T-cell (primary cell): Measurements from ENCODE around the gene NFKBIE. TPM values are rescaled to one million over a fixed set of nuclear protein-coding genes. Genes with fewer than 3 reads are reported as not detected.

ENCODE experiments used
- ATAC-seq, 4 experiments: fragments of 200-7000 bp in 3 of 4; fragments of 150-1000 bp in 1 of 4; cut with Tn5 transposase; replicated peaks in 1 of 4; 1 replicate in 3 of 4; 2 replicates in 1 of 4; pipeline ENCODE4 v1.10.0; 2021; ENCODE audit warnings: moderate library complexity in 3 of 4, mild to moderate bottlenecking in 2 of 4, moderate number of reproducible peaks in 1 of 4
- CTCF ChIA-PET, 2 donors: fragments of 300-600 bp; sonication (Branson Sonifier 250); formaldehyde crosslinking; loops; one replicate each; lab custom pipeline; 2022; ENCODE audit warnings: antibody characterized with exemption in 2 of 2; lab: Charles Lee
- POLR2A ChIA-PET, 2 donors: fragments of 300-600 bp; sonication (Branson Sonifier 250); formaldehyde crosslinking; loops; one replicate each; lab custom pipeline; 2022; ENCODE audit warnings: antibody characterized with exemption in 2 of 2; lab: Charles Lee
- DNase-seq, 35 experiments: peaks; one replicate each; pipeline versions ENCODE4 v3.0.0 to v3.0.0-alpha.2; 2013 to 2023
- H3K27ac ChIP-seq: one replicate; pipeline ENCODE4 v1.5.1; 2013; ENCODE audit warnings: low read length
- H3K27me3 ChIP-seq, 2 experiments: replicated peaks in 1 of 2; 1 replicate in 1 of 2; 2 replicates in 1 of 2; pipeline versions ENCODE4 v1.6.1 to v1.7.0; 2013; ENCODE audit warnings: low read length in 1 of 2, mixed read lengths in 1 of 2; ENCODE audit not compliant: control insufficient read depth in 2 of 2, insufficient read depth in 2 of 2; ENCODE audit errors: extremely low read depth in 1 of 2
- H3K36me3 ChIP-seq, 2 donors: 1 replicate in 1 of 2; 2 replicates in 1 of 2; pipeline versions ENCODE4 v1.6.1 to v1.7.0; 2013; ENCODE audit warnings: low read length in 1 of 2; ENCODE audit not compliant: control insufficient read depth in 2 of 2, insufficient read depth in 1 of 2; ENCODE audit errors: extremely low read depth in 1 of 2
- H3K4me1 ChIP-seq, 2 experiments: 1 replicate in 1 of 2; 2 replicates in 1 of 2; pipeline versions ENCODE4 v1.6.1 to v1.7.0; 2013; ENCODE audit warnings: low read length in 2 of 2, mixed read lengths in 1 of 2; ENCODE audit not compliant: insufficient read depth in 2 of 2, control insufficient read depth in 1 of 2; ENCODE audit errors: extremely low read depth in 1 of 2
- H3K4me3 ChIP-seq, 2 donors: 1 replicate in 1 of 2; 2 replicates in 1 of 2; pipeline versions ENCODE4 v1.5.1 to v1.7.0; 2013; ENCODE audit warnings: mild to moderate bottlenecking in 2 of 2, low read length in 1 of 2, moderate library complexity in 1 of 2; ENCODE audit not compliant: control insufficient read depth in 1 of 2; ENCODE audit errors: extremely low read depth in 1 of 2
- H3K9me3 ChIP-seq: 2 replicates; pipeline ENCODE4 v1.7.0; 2013
- H3K27ac Mint-ChIP-seq, 2 donors: one replicate each; pipeline ENCODE4 v1.8.0; 2020 to 2021; ENCODE audit warnings: mild to moderate bottlenecking in 2 of 2, mixed read lengths in 2 of 2
- H3K27me3 Mint-ChIP-seq, 2 donors: one replicate each; pipeline ENCODE4 v1.8.0; 2021 to 2022; ENCODE audit warnings: mixed read lengths in 2 of 2
- H3K36me3 Mint-ChIP-seq: one replicate; pipeline ENCODE4 v1.8.0; 2021; ENCODE audit warnings: mixed read lengths
- H3K4me1 Mint-ChIP-seq, 3 donors: one replicate each; pipeline ENCODE4 v1.8.0; 2020 to 2022; ENCODE audit warnings: mixed read lengths in 3 of 3, mild to moderate bottlenecking in 1 of 3
- H3K4me3 Mint-ChIP-seq, 3 donors: one replicate each; pipeline ENCODE4 v1.8.0; 2020 to 2022; ENCODE audit warnings: mild to moderate bottlenecking in 3 of 3, mixed read lengths in 3 of 3, moderate library complexity in 3 of 3
- H3K9me3 Mint-ChIP-seq, 3 donors: one replicate each; pipeline ENCODE4 v1.8.0; 2020 to 2022; ENCODE audit warnings: mixed read lengths in 3 of 3
- WGBS: methylation state at CpG from one replicate; pipeline ENCODE4 v1.1.5; 2013; ENCODE audit warnings: missing lambda C conversion rate; ENCODE audit not compliant: insufficient coverage; 5-methylcytosine and 5-hydroxymethylcytosine counted together
- total RNA-seq, 35 experiments: library from RNA in 6 of 35; stranded (reverse) in 6 of 35; fragments of 120-200 nt in 1 of 35; gene quantifications; one replicate each; pipeline versions ENCODE4 v1.2.1 to v1.2.4 and lab custom pipeline; 2013 to 2026

NFKBIE gene
- total RNA-seq, 5 donors from 2014 or later (not counting 1 experiment from before 2014, with no cell fraction given), result 9.9 to 35.0 (median 13.6) TPM

- whole genome bisulfite sequencing, result 100% methylated on average over 3 of the region's 3 CpGs
- H3K36me3 ChIP-seq, result peaks cover 7 to 45% of the 10 kb centered on the region in 2 donors
Measured at GRCh38 chr6:44258921-44259320, 6.4 kb downstream of the NFKBIE start.

GRCh38 chr6:44258325-44258863, 7.0 kb downstream of the NFKBIE start:
- ChIA-PET CTCF (no interaction called here), POLR2A (no interaction called here)
- DNase-seq (no peak), ATAC-seq (no peak)
- 100% methylated on average over 4 of the region's 9 CpGs for WGBS
- Histone ChIP-seq H3K27me3 (no peaks in the 10 kb centered on the region), H3K9me3 (no peaks in the 10 kb centered on the region), H3K4me3 (no peak overlapping the region), H3K4me1 (peaks cover 9 to 56% of the 10 kb centered on the region in 2 experiments), H3K27ac (peak overlapping the region; percentile 71), H3K36me3 (peaks cover 7 to 51% of the 10 kb centered on the region in 2 donors)
- no peaks in the 10 kb centered on the region for H3K9me3 Mint-ChIP-seq
- peaks cover 22% of the 10 kb centered on the region for H3K36me3 Mint-ChIP-seq
- H3K27me3 Mint-ChIP-seq, result no peaks in the 10 kb centered on the region
- H3K4me3 Mint-ChIP-seq, result peak overlapping the region; percentile 79 to 86 (median 86)
- H3K27ac Mint-ChIP-seq, result peak overlapping the region; percentile 84 to 93
- H3K4me1 Mint-ChIP-seq, result peaks cover 52 to 74% (median 63%) of the 10 kb centered on the region in 3 donors

More at GRCh38 chr6:44258921-44259320, 6.4 kb downstream of the NFKBIE start:
- Mint-ChIP-seq H3K9me3 (no peaks in the 10 kb centered on the region), H3K4me3 (peak overlapping the region; percentile 79 to 86 (median 86)), H3K36me3 (peaks cover 17% of the 10 kb centered on the region), H3K4me1 (peaks cover 52 to 75% (median 63%) of the 10 kb centered on the region in 3 donors), H3K27me3 (no peaks in the 10 kb centered on the region), H3K27ac (peak overlapping the region; percentile 84 to 93)
- CTCF ChIA-PET, result no interaction called here
- Histone ChIP-seq H3K27ac (no peak overlapping the region), H3K9me3 (no peaks in the 10 kb centered on the region), H3K27me3 (no peaks in the 10 kb centered on the region), H3K4me3 (no peak overlapping the region), H3K4me1 (peaks cover 13 to 60% of the 10 kb centered on the region in 2 experiments)
- DNase-seq, result no peak
- ATAC-seq, result no peak
- POLR2A ChIA-PET, result no interaction called here

- H3K4me3 ChIP-seq, result peak overlapping the region; percentile 15 to 34
- peaks cover 5 to 51% of the 10 kb centered on the region in 2 experiments for H3K4me1 ChIP-seq
- DNase-seq, result no peak
- no peaks in the 10 kb centered on the region for H3K27me3 ChIP-seq
- Mint-ChIP-seq H3K36me3 (peaks cover 27% of the 10 kb centered on the region), H3K4me3 (peak overlapping the region; percentile 79 to 86 (median 86)), H3K27me3 (no peaks in the 10 kb centered on the region), H3K4me1 (peaks cover 51 to 73% (median 63%) of the 10 kb centered on the region in 3 donors), H3K27ac (peak overlapping the region; percentile 84 to 93), H3K9me3 (no peaks in the 10 kb centered on the region)
- 81% methylated on average over 5 of the region's 15 CpGs for WGBS
- ChIA-PET CTCF (interaction anchor here in 1 of 2 donors (1.4 to 1.5 kb wide), 2 partner anchors 12 to 15 kb away, joined by 6 to 9 read pairs; partner anchors contain the start of gene HSP90AB1), POLR2A (interaction anchor here (1.7 to 3.1 kb wide), 2 partner anchors 10 kb away, joined by 7 to 28 read pairs; partner anchors contain the start of gene HSP90AB1 (in 1 of the 2))
- ATAC-seq, result peak in 1 of 4 experiments; percentile 2
- peak overlapping the region; percentile 71 for H3K27ac ChIP-seq
- peaks cover 7 to 56% of the 10 kb centered on the region in 2 donors for H3K36me3 ChIP-seq
- H3K9me3 ChIP-seq, result no peaks in the 10 kb centered on the region
Measured at GRCh38 chr6:44257753-44258324, 7.5 kb downstream of the NFKBIE start.

- peak within 1 kb of the TSS; percentile 93 to 94 for H3K27ac Mint-ChIP-seq
- Histone ChIP-seq H3K27ac (peak within 1 kb of the TSS; percentile 71), H3K27me3 (no peaks in the 10 kb centered on the region), H3K4me1 (peaks cover 5 to 45% of the 10 kb centered on the region in 2 experiments), H3K9me3 (no peaks in the 10 kb centered on the region), H3K36me3 (peaks cover 7 to 61% of the 10 kb centered on the region in 2 donors), H3K4me3 (peak within 1 kb of the TSS; percentile 73 to 75)
- no peaks in the 10 kb centered on the region for H3K9me3 Mint-ChIP-seq
- H3K36me3 Mint-ChIP-seq, result peaks cover 32% of the 10 kb centered on the region
- 0% methylated on average over 77 of the region's 80 CpGs for WGBS
- H3K4me3 Mint-ChIP-seq, result peak within 1 kb of the TSS; percentile 85 to 90 (median 86)
- POLR2A ChIA-PET, result interaction anchor here (0.6 to 3.1 kb wide), 3 partner anchors 9 to 31 kb away, joined by 4 to 28 read pairs (median 7); partner anchors contain the start of gene HSP90AB1 (in 1 of the 2)
- H3K27me3 Mint-ChIP-seq, result no peaks in the 10 kb centered on the region
- peaks cover 49 to 70% (median 61%) of the 10 kb centered on the region in 3 donors for H3K4me1 Mint-ChIP-seq
- CTCF ChIA-PET, result interaction anchor here (0.6 to 2.8 kb wide), 8 partner anchors 9 to 84 kb away, joined by 3 to 15 read pairs (median 6); partner anchors contain the start of genes HSP90AB1 (in 1 of the 2) and SLC29A1 (in 1 of the 2)
- DNase-seq (peak in 33 of 35 experiments; percentile 32 to 85 (median 52)), ATAC-seq (peak; percentile 74 to 86 (median 84))
Measured at GRCh38 chr6:44257025-44257752, 8.2 kb downstream of the NFKBIE start, which contains the start of gene SLC35B2. SLC35B2 (minus strand) TSS chr6:44257528; CDS start chr6:44257410, 118 bp downstream.

- DNase-seq, result no peak
- H3K27me3 ChIP-seq, result no peaks in the 10 kb centered on the region
- peak overlapping the region; percentile 73 to 75 for H3K4me3 ChIP-seq
- peak overlapping the region; percentile 90 to 94 for H3K27ac Mint-ChIP-seq
- H3K27ac ChIP-seq, result peak overlapping the region; percentile 71
- CTCF ChIA-PET, result interaction anchor here (0.5 to 2.8 kb wide), 11 partner anchors 8 to 85 kb away, joined by 3 to 15 read pairs (median 5); partner anchors contain the start of genes HSP90AB1 (in 2 of the 2) and SLC29A1 (in 1 of the 2)
- 1% methylated on average over 10 of the region's 12 CpGs for WGBS
- H3K9me3 ChIP-seq, result no peaks in the 10 kb centered on the region
- H3K27me3 Mint-ChIP-seq, result no peaks in the 10 kb centered on the region
- peak in 1 of 4 experiments; percentile 13 for ATAC-seq
- H3K4me1 Mint-ChIP-seq, result peaks cover 51 to 70% (median 63%) of the 10 kb centered on the region in 3 donors
- peaks cover 10 to 64% of the 10 kb centered on the region in 2 donors for H3K36me3 ChIP-seq
- H3K36me3 Mint-ChIP-seq, result peaks cover 37% of the 10 kb centered on the region
- POLR2A ChIA-PET, result interaction anchor here (0.6 to 3.1 kb wide), 3 partner anchors 9 to 32 kb away, joined by 4 to 28 read pairs (median 7); partner anchors contain the start of gene HSP90AB1 (in 1 of the 2)
- peaks cover 5 to 40% of the 10 kb centered on the region in 2 experiments for H3K4me1 ChIP-seq
- no peaks in the 10 kb centered on the region for H3K9me3 Mint-ChIP-seq
- H3K4me3 Mint-ChIP-seq, result peak overlapping the region; percentile 85 to 90 (median 86)
Measured at GRCh38 chr6:44256775-44257024, 8.7 kb downstream of the NFKBIE start.
